Left lung (tissue), 10 donors: Measurements from ENCODE around the gene GYG1. TPM values are rescaled to one million over a fixed set of nuclear protein-coding genes. Genes with fewer than 3 reads are reported as not detected.
A peak's percentile ranks its signal among the peaks of the same experiment; 100 is the strongest.

Source experiments
- ATAC-seq: fragments of 200-7000 bp; cut with Tn5 transposase; one replicate; pipeline ENCODE4 v1.9.1; 2020; ENCODE audit warnings: moderate library complexity
- DNase-seq, 4 donors: peaks; one replicate each; pipeline ENCODE4 v3.0.0-alpha.2; 2013 to 2020
- H3K27ac ChIP-seq, 2 donors: fragments of 200-600 bp; sonication (generic) in 1 of 2; one replicate each; pipeline versions ENCODE4 v1.5.0 to v1.8.0; 2020 to 2021
- H3K27me3 ChIP-seq, 2 donors: fragments of 200-600 bp; sonication (generic) in 1 of 2; one replicate each; pipeline versions ENCODE4 v1.5.0 to v1.8.0; 2020 to 2021
- H3K36me3 ChIP-seq, 2 donors: fragments of 200-600 bp; sonication (generic) in 1 of 2; one replicate each; pipeline versions ENCODE4 v1.5.0 to v1.8.0; 2020 to 2021
- H3K4me1 ChIP-seq, 2 donors: fragments of 200-600 bp; one replicate each; pipeline ENCODE4 v1.8.0; 2021
- H3K4me3 ChIP-seq, 2 donors: fragments of 200-600 bp; sonication (generic) in 1 of 2; one replicate each; pipeline versions ENCODE4 v1.5.0 to v1.8.0; 2020 to 2021; ENCODE audit warnings: mild to moderate bottlenecking in 1 of 2
- H3K9me3 ChIP-seq, 2 donors: fragments of 200-600 bp; sonication (generic) in 1 of 2; one replicate each; pipeline versions ENCODE4 v1.5.0 to v1.8.0; 2020 to 2021
- intact Hi-C, 2 donors: fragments of 100-400 bp; cut with DNase I; formaldehyde crosslinking; loops; one replicate each; pipeline versions ENCODE4 v1.11.2 to v1.14.2; 2022
- polyA plus RNA-seq, 6 donors: library from polyadenylated mRNA; unstranded; fragments of 120-200 nt; gene quantifications; one replicate each; pipeline ENCODE4 v1.2.1, GENCODE V29; 2013; ENCODE audit not compliant: insufficient read length in 6 of 6
- total RNA-seq, 2 donors: library from RNA; stranded (reverse); fragmentation: NEBNext Ultra II Directional; extraction: Animal tissue kit (Norgen Biotek cat#: 25700); gene quantifications; one replicate each; pipeline ENCODE4 v1.2.1, GENCODE V29; 2021
- TF ChIP-seq, protein P1 (sequence below), 2 donors: fragments of 200-600 bp; sonication (generic) in 1 of 2; IDR thresholded peaks; one replicate each; pipeline versions ENCODE4 v1.5.0 to v1.8.0; 2021; ENCODE audit warnings: antibody characterized with exemption in 2 of 2
- donor health status: DM: no; HTN: yes; CAD: no.
- donor health status: DM: no; HTN: no; CAD: no.

The GYG1 gene
- total and polyA plus RNA-seq, 8 donors: 43.9 to 202 (median 163) TPM

GRCh38 chr3:148968321-148968720 is 23.0 kb upstream of the GYG1 start:
- Histone ChIP-seq H3K4me3 (no peak overlapping the region), H3K36me3 (no peaks in the 10 kb centered on the region), H3K27ac (no peak overlapping the region), H3K9me3 (no peaks in the 10 kb centered on the region), H3K4me1 (no peaks in the 10 kb centered on the region), H3K27me3 (no peaks in the 10 kb centered on the region)
- TF ChIP-seq, protein P1, sequence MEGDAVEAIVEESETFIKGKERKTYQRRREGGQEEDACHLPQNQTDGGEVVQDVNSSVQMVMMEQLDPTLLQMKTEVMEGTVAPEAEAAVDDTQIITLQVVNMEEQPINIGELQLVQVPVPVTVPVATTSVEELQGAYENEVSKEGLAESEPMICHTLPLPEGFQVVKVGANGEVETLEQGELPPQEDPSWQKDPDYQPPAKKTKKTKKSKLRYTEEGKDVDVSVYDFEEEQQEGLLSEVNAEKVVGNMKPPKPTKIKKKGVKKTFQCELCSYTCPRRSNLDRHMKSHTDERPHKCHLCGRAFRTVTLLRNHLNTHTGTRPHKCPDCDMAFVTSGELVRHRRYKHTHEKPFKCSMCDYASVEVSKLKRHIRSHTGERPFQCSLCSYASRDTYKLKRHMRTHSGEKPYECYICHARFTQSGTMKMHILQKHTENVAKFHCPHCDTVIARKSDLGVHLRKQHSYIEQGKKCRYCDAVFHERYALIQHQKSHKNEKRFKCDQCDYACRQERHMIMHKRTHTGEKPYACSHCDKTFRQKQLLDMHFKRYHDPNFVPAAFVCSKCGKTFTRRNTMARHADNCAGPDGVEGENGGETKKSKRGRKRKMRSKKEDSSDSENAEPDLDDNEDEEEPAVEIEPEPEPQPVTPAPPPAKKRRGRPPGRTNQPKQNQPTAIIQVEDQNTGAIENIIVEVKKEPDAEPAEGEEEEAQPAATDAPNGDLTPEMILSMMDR (IDR thresholded peaks at IDR 0.05): no peak
- intact Hi-C loops: no loop called here
- no peak for ATAC-seq
- DNase-seq: peak in 1 of 4 donors; percentile 77

- no peaks in the 10 kb centered on the region for H3K9me3 ChIP-seq
- TF ChIP-seq, protein P1 (IDR thresholded peaks at IDR 0.05): no peak
- peaks cover 0 to 5% of the 10 kb centered on the region in 2 donors for H3K4me1 ChIP-seq
- intact Hi-C loops: no loop called here
- DNase-seq: no peak
- no peak for ATAC-seq
- H3K27me3 ChIP-seq: no peaks in the 10 kb centered on the region
- no peaks in the 10 kb centered on the region for H3K36me3 ChIP-seq
- H3K27ac ChIP-seq: no peak overlapping the region
- no peak overlapping the region for H3K4me3 ChIP-seq
Measured at GRCh38 chr3:148970271-148970670, 21.1 kb upstream of the GYG1 start.

- no peak for ATAC-seq
- intact Hi-C loops: no loop called here
- Histone ChIP-seq H3K27ac (no peak overlapping the region), H3K36me3 (no peaks in the 10 kb centered on the region), H3K4me1 (peaks cover 0 to 5% of the 10 kb centered on the region in 2 donors), H3K27me3 (no peaks in the 10 kb centered on the region), H3K9me3 (no peaks in the 10 kb centered on the region), H3K4me3 (no peak overlapping the region)
- peak in 2 of 4 donors; percentile 82 to 86 for DNase-seq
- TF ChIP-seq, protein P1 (IDR thresholded peaks at IDR 0.05): no peak
Measured at GRCh38 chr3:148971401-148972163, 19.8 kb upstream of the GYG1 start.

GRCh38 chr3:148974726-148975125 is 16.6 kb upstream of the GYG1 start:
- no peak for ATAC-seq
- no peaks in the 10 kb centered on the region for H3K27me3 ChIP-seq
- H3K36me3 ChIP-seq: no peaks in the 10 kb centered on the region
- H3K4me3 ChIP-seq: no peak overlapping the region
- no peak for DNase-seq
- H3K27ac ChIP-seq: no peak overlapping the region
- H3K4me1 ChIP-seq: peaks cover 0 to 5% of the 10 kb centered on the region in 2 donors
- TF ChIP-seq, protein P1 (IDR thresholded peaks at IDR 0.05): no peak
- intact Hi-C loops: no loop called here
- no peaks in the 10 kb centered on the region for H3K9me3 ChIP-seq

GRCh38 chr3:148975248-148975647 is 16.1 kb upstream of the GYG1 start:
- Histone ChIP-seq H3K27me3 (no peaks in the 10 kb centered on the region), H3K27ac (no peak overlapping the region), H3K36me3 (no peaks in the 10 kb centered on the region), H3K9me3 (no peaks in the 10 kb centered on the region), H3K4me1 (peaks cover 0 to 5% of the 10 kb centered on the region in 2 donors), H3K4me3 (no peak overlapping the region)
- TF ChIP-seq, protein P1 (IDR thresholded peaks at IDR 0.05): no peak
- DNase-seq (no peak), ATAC-seq (no peak)
- intact Hi-C loops: no loop called here
